Adrenal gland (tissue), 12 donors: ENCODE measurements around the gene KSR2. TPM values are rescaled to one million over a fixed set of nuclear protein-coding genes. Genes with fewer than 3 reads are reported as not detected.

ENCODE experiments used
- DNase-seq, 7 donors: peaks; one replicate each; pipeline ENCODE4 v3.0.0-alpha.2; 2019 to 2020
- H3K27ac ChIP-seq, 5 donors: fragments of 200-600 bp; sonication (generic) in 4 of 5; 1 replicate in 3 of 5; 2 replicates in 2 of 5; pipeline versions ENCODE4 v1.5.1 to v1.8.0; 2016 to 2020; ENCODE audit warnings: mild to moderate bottlenecking in 1 of 5
- H3K27me3 ChIP-seq: fragments of 200-600 bp; 2 replicates; pipeline ENCODE4 v1.8.0; 2021
- H3K36me3 ChIP-seq, 2 donors: fragments of 200-600 bp; replicated peaks in 1 of 2; 1 replicate in 1 of 2; 2 replicates in 1 of 2; pipeline versions ENCODE4 v1.5.1 to v1.8.0; 2018 to 2022
- H3K4me1 ChIP-seq, 2 donors: fragments of 200-600 bp; replicated peaks in 1 of 2; 1 replicate in 1 of 2; 2 replicates in 1 of 2; pipeline versions ENCODE4 v1.5.1 to v1.8.0; 2018 to 2021
- H3K4me3 ChIP-seq, 4 donors: fragments of 200-600 bp; sonication (generic) in 3 of 4; one replicate each; pipeline ENCODE4 v1.5.1; 2016 to 2018
- H3K9me3 ChIP-seq, 3 donors: fragments of 200-600 bp; sonication (generic) in 1 of 3; replicated peaks in 1 of 3; 1 replicate in 2 of 3; 2 replicates in 1 of 3; pipeline versions ENCODE4 v1.5.1 to v1.8.0; 2016 to 2021
- POLR2A ChIP-seq, 2 donors: fragments of 450-650 bp; IDR thresholded peaks; one replicate each; pipeline ENCODE4 v1.6.1; 2017; ENCODE audit warnings: antibody characterized with exemption in 2 of 2, mild to moderate bottlenecking in 2 of 2, moderate library complexity in 1 of 2
- WGBS, 4 donors: extraction: QIAGEN DNeasy Blood & Tissue Kit in 2 of 4; methylation state at CpG; one replicate each; pipeline versions ENCODE4 v1.1.5 to v1.1.7; 2013 to 2017; 5-methylcytosine and 5-hydroxymethylcytosine counted together
- intact Hi-C, 2 donors: fragments of 100-400 bp; cut with DNase I; formaldehyde crosslinking; loops; one replicate each; pipeline versions ENCODE4 v1.14.1 to v1.15.0; 2022 to 2023
- polyA plus RNA-seq, 3 donors: library from polyadenylated mRNA; stranded (reverse); fragments of 200-250 nt in 2 of 3; fragments of 350-450 nt in 1 of 3; fragmentation: Illumina TruSeq in 1 of 3; extraction: RNeasy Lipid Tissue Mini Kit (QIAGEN cat#74804) in 1 of 3; gene quantifications; one replicate each; pipeline ENCODE4 v1.2.3, GENCODE V29; 2013 to 2014
- total RNA-seq, 9 donors: library from RNA; depleted of rRNA in 4 of 9; stranded (reverse); fragments of >200 nt in 4 of 9; fragments of 120-200 nt in 1 of 9; fragmentation: NEBNext Ultra II Directional in 1 of 9; extraction: Animal tissue kit (Norgen Biotek cat#: 25700) in 1 of 9; gene quantifications; one replicate each; pipeline versions ENCODE4 v1.1.0 to v1.2.4, GENCODE V29; 2013 to 2023
- TF ChIP-seq, protein P1 (sequence below), 6 experiments: fragments of 450-650 bp in 4 of 6; fragments of 200-600 bp in 2 of 6; sonication (generic) in 1 of 6; IDR thresholded peaks; 1 replicate in 5 of 6; 2 replicates in 1 of 6; pipeline versions ENCODE4 v1.5.1 to v1.8.0; 2016 to 2021; ENCODE audit warnings: antibody characterized with exemption in 6 of 6, mild to moderate bottlenecking in 2 of 6, moderate library complexity in 1 of 6
- donor health status: healthy with polysubstance abuse.
- donor health status: Bipolar disorder and iron deficiency.
- donor health status: DM: yes; HTN: yes; CAD: no.
- donor health status: DM: no; HTN: no; CAD: no.
- donor health status: DM: no; HTN: no; CAD: no.
- donor health status: DM: yes; HTN: yes; CAD: no.

Gene KSR2
- total and polyA plus RNA-seq, 12 donors: 0.03 to 2.7 (median 0.84) TPM; not detected in 3

DNA sequence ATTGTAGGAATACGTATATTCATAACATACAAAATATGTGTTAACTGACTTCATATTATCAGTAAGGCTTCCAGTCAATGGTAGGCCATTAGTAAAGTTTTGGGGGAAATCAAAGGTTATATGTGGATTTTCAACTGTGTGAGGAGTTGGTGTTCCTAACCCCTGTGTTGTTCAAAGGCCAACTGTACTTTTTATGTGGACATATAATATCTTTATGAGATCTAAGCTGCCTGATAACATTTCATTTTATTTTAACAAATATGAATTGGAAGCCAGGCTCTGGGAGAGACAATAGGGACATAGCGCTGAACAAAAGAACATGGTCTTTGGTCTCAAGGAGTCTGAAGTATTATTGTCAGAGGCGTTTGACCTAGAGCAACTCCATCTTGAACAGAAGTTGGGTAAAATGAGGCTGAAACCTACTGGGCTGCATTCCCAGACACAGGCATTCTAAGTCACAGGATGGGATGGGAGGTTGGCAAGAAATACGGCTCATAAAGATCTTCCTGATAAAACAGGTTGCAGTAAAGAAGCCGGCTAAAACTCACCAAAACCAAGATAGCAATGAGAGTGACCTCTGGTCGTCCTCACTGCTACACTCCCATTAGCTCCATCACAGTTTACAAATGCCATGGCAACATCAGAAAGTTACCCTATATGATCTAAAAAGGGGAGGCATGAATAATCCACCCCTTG, 147.2 kb downstream of the KSR2 start:
- no peak for DNase-seq
- Histone ChIP-seq H3K27me3 (peaks cover 3% of the 10 kb centered on the region), H3K27ac (no peak overlapping the region), H3K4me1 (no peaks in the 10 kb centered on the region), H3K4me3 (no peak overlapping the region), H3K36me3 (no peaks in the 10 kb centered on the region), H3K9me3 (no peaks in the 10 kb centered on the region)
- WGBS, 4 donors: 67 to 70% (median 68%) methylated on average over 6 of the region's 6 CpGs
- intact Hi-C loops: no loop called here
- TF ChIP-seq POLR2A (IDR thresholded peaks at IDR 0.05): no peak
- TF ChIP-seq, protein P1, sequence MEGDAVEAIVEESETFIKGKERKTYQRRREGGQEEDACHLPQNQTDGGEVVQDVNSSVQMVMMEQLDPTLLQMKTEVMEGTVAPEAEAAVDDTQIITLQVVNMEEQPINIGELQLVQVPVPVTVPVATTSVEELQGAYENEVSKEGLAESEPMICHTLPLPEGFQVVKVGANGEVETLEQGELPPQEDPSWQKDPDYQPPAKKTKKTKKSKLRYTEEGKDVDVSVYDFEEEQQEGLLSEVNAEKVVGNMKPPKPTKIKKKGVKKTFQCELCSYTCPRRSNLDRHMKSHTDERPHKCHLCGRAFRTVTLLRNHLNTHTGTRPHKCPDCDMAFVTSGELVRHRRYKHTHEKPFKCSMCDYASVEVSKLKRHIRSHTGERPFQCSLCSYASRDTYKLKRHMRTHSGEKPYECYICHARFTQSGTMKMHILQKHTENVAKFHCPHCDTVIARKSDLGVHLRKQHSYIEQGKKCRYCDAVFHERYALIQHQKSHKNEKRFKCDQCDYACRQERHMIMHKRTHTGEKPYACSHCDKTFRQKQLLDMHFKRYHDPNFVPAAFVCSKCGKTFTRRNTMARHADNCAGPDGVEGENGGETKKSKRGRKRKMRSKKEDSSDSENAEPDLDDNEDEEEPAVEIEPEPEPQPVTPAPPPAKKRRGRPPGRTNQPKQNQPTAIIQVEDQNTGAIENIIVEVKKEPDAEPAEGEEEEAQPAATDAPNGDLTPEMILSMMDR (IDR thresholded peaks at IDR 0.05): no peak

- 61 to 75% (median 68%) methylated on average over 12 of the region's 12 CpGs for WGBS, 4 donors
- no peak for TF ChIP-seq POLR2A (IDR thresholded peaks at IDR 0.05)
- TF ChIP-seq, protein P1 (IDR thresholded peaks at IDR 0.05): no peak
- H3K27me3 ChIP-seq: peaks cover 3% of the 10 kb centered on the region
- no peak overlapping the region for H3K4me3 ChIP-seq
- intact Hi-C loops: no loop called here
- no peaks in the 10 kb centered on the region for H3K4me1 ChIP-seq
- no peak for DNase-seq
- H3K36me3 ChIP-seq: no peaks in the 10 kb centered on the region
- no peak overlapping the region for H3K27ac ChIP-seq
- H3K9me3 ChIP-seq: no peaks in the 10 kb centered on the region
Measured at GRCh38 chr12:117820216-117820907, 148.4 kb downstream of the KSR2 start.

- Histone ChIP-seq H3K4me3 (no peak overlapping the region), H3K9me3 (no peaks in the 10 kb centered on the region), H3K36me3 (no peaks in the 10 kb centered on the region), H3K27me3 (peaks cover 3% of the 10 kb centered on the region), H3K4me1 (no peaks in the 10 kb centered on the region), H3K27ac (no peak overlapping the region)
- WGBS, 4 donors: 39 to 43% (median 42%) methylated on average over 4 of the region's 4 CpGs
- DNase-seq: no peak
- TF ChIP-seq, protein P1 (IDR thresholded peaks at IDR 0.05): no peak
- no peak for TF ChIP-seq POLR2A (IDR thresholded peaks at IDR 0.05)
- intact Hi-C loops: no loop called here
Measured at GRCh38 chr12:117819160-117819559, 149.6 kb downstream of the KSR2 start.

GRCh38 chr12:117818400-117818799, 150.4 kb downstream of the KSR2 start:
- intact Hi-C loops: no loop called here
- Histone ChIP-seq H3K27ac (no peak overlapping the region), H3K36me3 (no peaks in the 10 kb centered on the region), H3K27me3 (peaks cover 3% of the 10 kb centered on the region), H3K4me3 (no peak overlapping the region), H3K4me1 (no peaks in the 10 kb centered on the region), H3K9me3 (no peaks in the 10 kb centered on the region)
- WGBS, 4 donors: 27 to 44% (median 30%) methylated on average over 4 to 5 of the region's 5 CpGs
- TF ChIP-seq, protein P1 (IDR thresholded peaks at IDR 0.05): no peak
- no peak for TF ChIP-seq POLR2A (IDR thresholded peaks at IDR 0.05)
- DNase-seq: no peak
